GM23338 (cell line): ENCODE data around the gene ACOX3.

Experiments
- CREB1 ChIP-seq: fragments of 250-450 bp; sonication (Bioruptor Pico); IDR thresholded peaks from 2 replicates; pipeline ENCODE4 v1.5.0; 2020; ENCODE audit warnings: low read depth, mild to moderate bottlenecking, moderate library complexity
- CTCF ChIP-seq, 2 experiments: fragments of 200-600 bp in 1 of 2; sonication (generic) in 1 of 2; conservative IDR thresholded peaks; 2 replicates each; pipeline versions ENCODE4 v1.5.1 to v1.6.1; 2016 to 2017; ENCODE audit warnings: antibody characterized with exemption in 2 of 2, low read depth in 2 of 2, mild to moderate bottlenecking in 2 of 2, moderate library complexity in 1 of 2
- ETS1 ChIP-seq: IDR thresholded peaks from 2 replicates; pipeline ENCODE4 v1.6.1; 2016; ENCODE audit warnings: antibody characterized with exemption
- EZH2 ChIP-seq: fragments of 200-600 bp; sonication (generic); IDR thresholded peaks from one replicate; pipeline ENCODE4 v1.8.0; 2017; ENCODE audit warnings: antibody characterized with exemption, mild to moderate bottlenecking, low read depth; ENCODE audit not compliant: unreplicated experiment
- EZH2phosphoT487 ChIP-seq: fragments of 200-600 bp; sonication (generic); IDR thresholded peaks from one replicate; pipeline ENCODE4 v1.8.1; 2018; ENCODE audit warnings: antibody characterized with exemption; ENCODE audit not compliant: unreplicated experiment
- JUNB ChIP-seq: IDR thresholded peaks from one replicate; pipeline ENCODE4 v1.6.1; 2016; ENCODE audit warnings: antibody characterized with exemption; ENCODE audit not compliant: unreplicated experiment
- NANOG ChIP-seq: IDR thresholded peaks from 2 replicates; pipeline ENCODE4 v1.6.1; 2016; ENCODE audit warnings: antibody characterized with exemption, borderline replicate concordance
- POLR2AphosphoS5 ChIP-seq: IDR thresholded peaks from 2 replicates; pipeline ENCODE4 v1.6.1; 2016; ENCODE audit warnings: antibody characterized with exemption, low read depth
- REST ChIP-seq: IDR thresholded peaks from one replicate; pipeline ENCODE4 v1.6.1; 2018; ENCODE audit warnings: antibody characterized with exemption; ENCODE audit not compliant: unreplicated experiment
- TF ChIP-seq, protein P1 (sequence below): fragments of 250-450 bp; sonication (Bioruptor Pico); IDR thresholded peaks from 2 replicates; pipeline ENCODE4 v1.5.0; 2020; ENCODE audit warnings: mild to moderate bottlenecking, moderate library complexity

DNA sequence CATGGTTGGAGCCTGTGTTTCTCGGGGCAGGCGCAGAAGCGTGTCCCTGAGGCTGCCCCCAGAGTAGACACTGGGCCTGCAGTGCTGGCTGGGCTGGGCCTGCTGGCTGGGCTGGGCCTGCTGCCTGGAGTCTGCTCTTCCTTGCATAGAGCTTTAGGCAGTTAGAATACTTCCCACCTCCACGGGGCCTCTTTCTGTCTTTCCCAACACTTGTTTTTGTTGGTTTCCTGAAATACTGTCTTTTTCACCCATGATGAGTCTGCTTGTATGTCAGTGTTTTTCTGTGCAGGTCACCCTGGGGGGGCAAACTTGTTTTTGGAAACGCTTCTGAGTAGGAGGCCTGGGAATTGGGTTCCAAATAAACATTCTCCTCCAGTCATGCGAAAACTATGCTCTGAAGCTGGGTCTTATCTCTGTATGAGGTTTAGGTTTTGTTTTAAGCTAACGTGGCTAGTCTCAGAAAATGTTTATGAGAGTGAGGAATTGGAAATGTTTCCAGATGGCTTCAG lies 32.2 kb upstream of the ACOX3 start:
- TF ChIP-seq CTCF (conservative IDR thresholded peaks at IDR 0.05; ENCODE audit: low read depth in 2 of 2): no peak
- no peak for TF ChIP-seq REST
- TF ChIP-seq EZH2phosphoT487: no peak
- no peak for TF ChIP-seq EZH2
- no peak for TF ChIP-seq POLR2AphosphoS5
- no peak for TF ChIP-seq NANOG
- no peak for TF ChIP-seq JUNB
- no peak for TF ChIP-seq CREB1 (CRISPR knock-in tag)
- TF ChIP-seq ETS1: no peak
- TF ChIP-seq, protein P1, sequence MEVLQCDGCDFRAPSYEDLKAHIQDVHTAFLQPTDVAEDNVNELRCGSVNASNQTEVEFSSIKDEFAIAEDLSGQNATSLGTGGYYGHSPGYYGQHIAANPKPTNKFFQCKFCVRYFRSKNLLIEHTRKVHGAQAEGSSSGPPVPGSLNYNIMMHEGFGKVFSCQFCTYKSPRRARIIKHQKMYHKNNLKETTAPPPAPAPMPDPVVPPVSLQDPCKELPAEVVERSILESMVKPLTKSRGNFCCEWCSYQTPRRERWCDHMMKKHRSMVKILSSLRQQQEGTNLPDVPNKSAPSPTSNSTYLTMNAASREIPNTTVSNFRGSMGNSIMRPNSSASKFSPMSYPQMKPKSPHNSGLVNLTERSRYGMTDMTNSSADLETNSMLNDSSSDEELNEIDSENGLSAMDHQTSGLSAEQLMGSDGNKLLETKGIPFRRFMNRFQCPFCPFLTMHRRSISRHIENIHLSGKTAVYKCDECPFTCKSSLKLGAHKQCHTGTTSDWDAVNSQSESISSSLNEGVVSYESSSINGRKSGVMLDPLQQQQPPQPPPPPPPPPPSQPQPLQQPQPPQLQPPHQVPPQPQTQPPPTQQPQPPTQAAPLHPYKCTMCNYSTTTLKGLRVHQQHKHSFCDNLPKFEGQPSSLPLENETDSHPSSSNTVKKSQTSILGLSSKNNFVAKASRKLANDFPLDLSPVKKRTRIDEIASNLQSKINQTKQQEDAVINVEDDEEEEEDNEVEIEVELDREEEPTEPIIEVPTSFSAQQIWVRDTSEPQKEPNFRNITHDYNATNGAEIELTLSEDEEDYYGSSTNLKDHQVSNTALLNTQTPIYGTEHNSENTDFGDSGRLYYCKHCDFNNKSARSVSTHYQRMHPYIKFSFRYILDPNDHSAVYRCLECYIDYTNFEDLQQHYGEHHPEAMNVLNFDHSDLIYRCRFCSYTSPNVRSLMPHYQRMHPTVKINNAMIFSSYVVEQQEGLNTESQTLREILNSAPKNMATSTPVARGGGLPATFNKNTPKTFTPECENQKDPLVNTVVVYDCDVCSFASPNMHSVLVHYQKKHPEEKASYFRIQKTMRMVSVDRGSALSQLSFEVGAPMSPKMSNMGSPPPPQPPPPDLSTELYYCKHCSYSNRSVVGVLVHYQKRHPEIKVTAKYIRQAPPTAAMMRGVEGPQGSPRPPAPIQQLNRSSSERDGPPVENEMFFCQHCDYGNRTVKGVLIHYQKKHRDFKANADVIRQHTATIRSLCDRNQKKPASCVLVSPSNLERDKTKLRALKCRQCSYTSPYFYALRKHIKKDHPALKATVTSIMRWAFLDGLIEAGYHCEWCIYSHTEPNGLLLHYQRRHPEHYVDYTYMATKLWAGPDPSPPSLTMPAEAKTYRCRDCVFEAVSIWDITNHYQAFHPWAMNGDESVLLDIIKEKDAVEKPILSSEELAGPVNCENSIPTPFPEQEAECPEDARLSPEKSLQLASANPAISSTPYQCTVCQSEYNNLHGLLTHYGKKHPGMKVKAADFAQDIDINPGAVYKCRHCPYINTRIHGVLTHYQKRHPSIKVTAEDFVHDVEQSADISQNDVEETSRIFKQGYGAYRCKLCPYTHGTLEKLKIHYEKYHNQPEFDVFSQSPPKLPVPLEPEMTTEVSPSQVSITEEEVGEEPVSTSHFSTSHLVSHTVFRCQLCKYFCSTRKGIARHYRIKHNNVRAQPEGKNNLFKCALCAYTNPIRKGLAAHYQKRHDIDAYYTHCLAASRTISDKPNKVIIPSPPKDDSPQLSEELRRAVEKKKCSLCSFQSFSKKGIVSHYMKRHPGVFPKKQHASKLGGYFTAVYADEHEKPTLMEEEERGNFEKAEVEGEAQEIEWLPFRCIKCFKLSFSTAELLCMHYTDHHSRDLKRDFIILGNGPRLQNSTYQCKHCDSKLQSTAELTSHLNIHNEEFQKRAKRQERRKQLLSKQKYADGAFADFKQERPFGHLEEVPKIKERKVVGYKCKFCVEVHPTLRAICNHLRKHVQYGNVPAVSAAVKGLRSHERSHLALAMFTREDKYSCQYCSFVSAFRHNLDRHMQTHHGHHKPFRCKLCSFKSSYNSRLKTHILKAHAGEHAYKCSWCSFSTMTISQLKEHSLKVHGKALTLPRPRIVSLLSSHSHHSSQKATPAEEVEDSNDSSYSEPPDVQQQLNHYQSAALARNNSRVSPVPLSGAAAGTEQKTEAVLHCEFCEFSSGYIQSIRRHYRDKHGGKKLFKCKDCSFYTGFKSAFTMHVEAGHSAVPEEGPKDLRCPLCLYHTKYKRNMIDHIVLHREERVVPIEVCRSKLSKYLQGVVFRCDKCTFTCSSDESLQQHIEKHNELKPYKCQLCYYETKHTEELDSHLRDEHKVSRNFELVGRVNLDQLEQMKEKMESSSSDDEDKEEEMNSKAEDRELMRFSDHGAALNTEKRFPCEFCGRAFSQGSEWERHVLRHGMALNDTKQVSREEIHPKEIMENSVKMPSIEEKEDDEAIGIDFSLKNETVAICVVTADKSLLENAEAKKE (CRISPR knock-in tag): no peak
